Measurements from ENCODE around the gene RHBDF1. TPM values are rescaled to one million over a fixed set of nuclear protein-coding genes. Genes with fewer than 3 reads are reported as not detected.

The RHBDF1 gene
- total RNA-seq, 1 experiment from 2014 or later = 26.3 TPM

DNA sequence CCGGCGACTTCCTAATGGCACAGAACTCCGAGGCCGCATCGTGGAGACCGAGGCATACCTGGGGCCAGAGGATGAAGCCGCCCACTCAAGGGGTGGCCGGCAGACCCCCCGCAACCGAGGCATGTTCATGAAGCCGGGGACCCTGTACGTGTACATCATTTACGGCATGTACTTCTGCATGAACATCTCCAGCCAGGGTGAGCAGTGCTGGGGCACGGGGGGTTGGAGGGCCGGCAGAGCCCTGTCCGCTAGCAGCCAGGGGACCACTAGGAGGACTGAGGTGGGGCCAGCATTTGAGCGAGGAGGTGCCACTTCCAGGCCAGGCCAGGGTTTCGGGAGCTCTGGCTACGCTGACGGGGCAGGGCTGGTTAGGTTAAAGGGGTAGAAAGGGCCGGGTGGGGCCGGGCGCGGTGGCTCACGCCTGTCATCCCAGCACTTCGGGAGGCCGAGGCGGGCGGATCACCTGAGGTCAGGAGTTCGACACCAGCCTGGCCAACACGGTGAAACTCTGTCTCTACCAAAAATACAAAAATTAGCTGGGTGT, 10.7 kb upstream of the RHBDF1 start:
- H2AFZ ChIP-seq (ENCODE audit: low read length) = no peak overlapping the region
- H3K4me2 ChIP-seq (ENCODE audit: low read length) = no peak overlapping the region
- intact Hi-C loops (cut with micrococcal nuclease) = no loop called here
- peaks cover 21% of the 10 kb centered on the region for H3K4me1 ChIP-seq (ENCODE audit: insufficient read depth, low read length)
- no peak overlapping the region for H3K9ac ChIP-seq (ENCODE audit: low read length)
- no peaks in the 10 kb centered on the region for H3F3A ChIP-seq (ENCODE audit: low read length, unreplicated experiment)
- CTCF ChIA-PET = no interaction called here
- H3K4me3 ChIP-seq (ENCODE audit: low read length) = no peak overlapping the region
- H3K27me3 ChIP-seq (ENCODE audit: low read length) = no peaks in the 10 kb centered on the region
- TF ChIP-seq EZH2phosphoT487 (IDR thresholded peaks at IDR 0.05; ENCODE audit: borderline replicate concordance, low read length) (no peak), EZH2 (IDR thresholded peaks at IDR 0.05; ENCODE audit: low read length, unreplicated experiment) (no peak)
- TF ChIP-seq, protein P1, sequence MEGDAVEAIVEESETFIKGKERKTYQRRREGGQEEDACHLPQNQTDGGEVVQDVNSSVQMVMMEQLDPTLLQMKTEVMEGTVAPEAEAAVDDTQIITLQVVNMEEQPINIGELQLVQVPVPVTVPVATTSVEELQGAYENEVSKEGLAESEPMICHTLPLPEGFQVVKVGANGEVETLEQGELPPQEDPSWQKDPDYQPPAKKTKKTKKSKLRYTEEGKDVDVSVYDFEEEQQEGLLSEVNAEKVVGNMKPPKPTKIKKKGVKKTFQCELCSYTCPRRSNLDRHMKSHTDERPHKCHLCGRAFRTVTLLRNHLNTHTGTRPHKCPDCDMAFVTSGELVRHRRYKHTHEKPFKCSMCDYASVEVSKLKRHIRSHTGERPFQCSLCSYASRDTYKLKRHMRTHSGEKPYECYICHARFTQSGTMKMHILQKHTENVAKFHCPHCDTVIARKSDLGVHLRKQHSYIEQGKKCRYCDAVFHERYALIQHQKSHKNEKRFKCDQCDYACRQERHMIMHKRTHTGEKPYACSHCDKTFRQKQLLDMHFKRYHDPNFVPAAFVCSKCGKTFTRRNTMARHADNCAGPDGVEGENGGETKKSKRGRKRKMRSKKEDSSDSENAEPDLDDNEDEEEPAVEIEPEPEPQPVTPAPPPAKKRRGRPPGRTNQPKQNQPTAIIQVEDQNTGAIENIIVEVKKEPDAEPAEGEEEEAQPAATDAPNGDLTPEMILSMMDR (conservative IDR thresholded peaks at IDR 0.05; ENCODE audit: low read depth, low read length) = no peak
- no peaks in the 10 kb centered on the region for H3K9me2 ChIP-seq (replicated peaks; ENCODE audit: low read length)
- no peaks in the 10 kb centered on the region; the same call in 1 of the 2 replicates for H3K36me3 ChIP-seq (ENCODE audit: low read depth, low read length)
- DNase-seq (no peak), ATAC-seq (no peak)
- POLR2A ChIA-PET (ENCODE audit: unreplicated experiment) = no interaction called here
- BruUV-seq (replicated peaks) = no TSS peak
- no peaks in the 10 kb centered on the region for H3K9me3 ChIP-seq (ENCODE audit: low read length)
- H3K27ac ChIP-seq (ENCODE audit: low read length) = no peak overlapping the region
- peaks cover 10% of the 10 kb centered on the region for H3K79me2 ChIP-seq (ENCODE audit: low read length)
- H4K20me1 ChIP-seq (ENCODE audit: low read length) = peaks cover 10% of the 10 kb centered on the region; the same call in 1 of the 2 replicates

DNA sequence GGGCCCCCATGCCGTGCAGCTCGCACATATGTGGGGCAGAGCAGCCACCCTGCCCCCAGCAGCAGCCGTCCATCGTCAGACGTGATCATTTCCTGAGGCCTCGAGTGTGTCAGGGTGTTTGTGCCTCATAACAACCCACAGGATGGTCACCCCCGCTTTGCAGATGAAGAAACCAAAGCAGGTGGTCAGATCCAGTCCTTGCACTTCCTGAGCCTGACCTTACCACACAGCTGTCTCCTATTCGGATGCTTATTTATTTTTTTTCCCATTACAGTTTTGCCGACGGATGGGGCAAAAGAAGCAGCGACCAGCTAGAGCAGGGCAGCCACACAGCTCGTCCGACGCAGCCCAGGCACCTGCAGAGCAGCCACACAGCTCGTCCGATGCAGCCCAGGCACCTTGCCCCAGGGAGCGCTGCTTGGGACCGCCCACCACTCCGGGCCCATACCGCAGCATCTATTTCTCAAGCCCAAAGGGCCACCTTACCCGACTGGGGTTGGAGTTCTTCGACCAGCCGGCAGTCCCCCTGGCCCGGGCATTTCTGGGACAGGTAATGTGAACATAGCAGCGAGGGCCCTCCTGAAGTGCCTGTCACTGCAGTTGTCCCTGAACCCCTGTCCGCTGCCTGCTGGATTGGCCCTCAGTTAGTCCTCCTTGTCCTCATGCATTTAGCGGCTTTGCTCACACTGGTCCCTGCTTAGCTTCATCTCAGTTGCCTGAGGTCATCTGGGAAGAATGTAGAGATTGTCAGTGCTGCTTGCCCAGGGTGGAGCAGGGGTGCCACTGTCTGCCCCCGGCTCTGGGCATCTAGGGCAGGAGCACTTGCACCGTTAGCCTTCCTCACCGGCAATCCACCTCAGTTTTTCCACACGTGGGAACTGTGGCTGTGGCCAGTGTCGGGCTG, 7.0 kb upstream of the RHBDF1 start:
- Histone ChIP-seq H2AFZ (ENCODE audit: low read length) (no peak overlapping the region), H3K27me3 (ENCODE audit: low read length) (no peaks in the 10 kb centered on the region), H3K36me3 (ENCODE audit: low read depth, low read length) (no peaks in the 10 kb centered on the region)

More for the DNA sequence above, 7.0 kb upstream of the RHBDF1 start:
- ATAC-seq (no peak), DNase-seq (no peak)
- peaks cover 10% of the 10 kb centered on the region for H3K79me2 ChIP-seq (ENCODE audit: low read length)
- no peak overlapping the region for H3K27ac ChIP-seq (ENCODE audit: low read length)
- H4K20me1 ChIP-seq (ENCODE audit: low read length) = 0 out of 2 replicates have a peak, but pooled peaks cover 1% of the 10 kb centered on the region
- peaks cover 29% of the 10 kb centered on the region for H3K4me1 ChIP-seq (ENCODE audit: insufficient read depth, low read length)
- no peaks in the 10 kb centered on the region for H3K9me2 ChIP-seq (replicated peaks; ENCODE audit: low read length)
- H3K4me2 ChIP-seq (ENCODE audit: low read length) = peak overlapping the region; percentile 94
- H3F3A ChIP-seq (ENCODE audit: low read length, unreplicated experiment) = no peaks in the 10 kb centered on the region
- ChIA-PET POLR2A (ENCODE audit: unreplicated experiment) (no interaction called here), CTCF (no interaction called here)
- H3K9me3 ChIP-seq (ENCODE audit: low read length) = no peaks in the 10 kb centered on the region
- peak overlapping the region; percentile 84 for H3K4me3 ChIP-seq (ENCODE audit: low read length)
- BruUV-seq (replicated peaks) = no TSS peak
- H3K9ac ChIP-seq (ENCODE audit: low read length) = no peak overlapping the region
- TF ChIP-seq EZH2phosphoT487 (IDR thresholded peaks at IDR 0.05; ENCODE audit: borderline replicate concordance, low read length) (no peak), EZH2 (IDR thresholded peaks at IDR 0.05; ENCODE audit: low read length, unreplicated experiment) (no peak)
- TF ChIP-seq, protein P1 (conservative IDR thresholded peaks at IDR 0.05; ENCODE audit: low read depth, low read length) = no peak
- intact Hi-C loops (cut with micrococcal nuclease) = no loop called here
